GM12878 (cell line): ENCODE measurements around the gene NUMB. TPM values are rescaled to one million over a fixed set of nuclear protein-coding genes. Genes with fewer than 3 reads are reported as not detected.
A peak's percentile ranks its signal among the peaks of the same experiment; 100 is the strongest.
"Not testable (repeated sequence)": the region's sequence is repeated elsewhere in the genome, so short reads cannot be mapped to it uniquely, and the experiment has no call there.

Experiments used
- ATAC-seq: fragments of 200-7000 bp; cut with Tn5 transposase; 3 replicates; pipeline ENCODE4 v1.9.1; 2020; ENCODE audit warnings: mild to moderate bottlenecking, moderate library complexity
- BruUV-seq: library from RNA; stranded (reverse); fragments of 400-500 nt; replicated peaks from 2 replicates; lab custom pipeline; 2021; lab: Mats Ljungman, UMichigan
- CTCF ChIA-PET: fragments of 300-600 bp; sonication (Branson Sonifier 250); formaldehyde crosslinking; extraction: SDS; loops from one replicate; lab custom pipeline; 2021; ENCODE audit warnings: inconsistent platforms; lab: Yijun Ruan, JAX
- POLR2A ChIA-PET: fragments of 350-600 bp; formaldehyde crosslinking; extraction: SDS; loops from one replicate; lab custom pipeline; 2021; ENCODE audit warnings: inconsistent platforms; lab: Charles Lee
- RAD21 ChIA-PET: fragments of 300-600 bp; sonication (Branson Sonifier 250); formaldehyde crosslinking; loops from one replicate; lab custom pipeline; 2023; ENCODE audit warnings: antibody characterized with exemption; ENCODE audit not compliant: unreplicated experiment; lab: Charles Lee
- SMC1A ChIA-PET: fragments of 300-600 bp; sonication (Branson Sonifier 250); formaldehyde crosslinking; loops from one replicate; lab custom pipeline; 2023; ENCODE audit not compliant: unreplicated experiment, uncharacterized antibody; lab: Charles Lee
- DNase-seq: peaks from one replicate; pipeline ENCODE4 v3.0.0-alpha.2; 2011; ENCODE audit warnings: low read depth, low spot score
- FAIRE-seq: peaks from 3 replicates; lab custom pipeline; 2011; peaks lifted over from hg19 to GRCh38; lab: Jason Lieb, UNC
- H2AFZ ChIP-seq: 2 replicates; pipeline ENCODE4 v1.6.0; 2011; ENCODE audit warnings: low read depth, low read length, control low read depth; ENCODE audit not compliant: control insufficient read depth
- H3K27ac ChIP-seq: 2 replicates; pipeline ENCODE4 v1.5.1; 2011; ENCODE audit warnings: control low read depth; ENCODE audit not compliant: control insufficient read depth, insufficient read depth
- H3K27me3 ChIP-seq, 2 experiments: replicated peaks in 1 of 2; 2 replicates each; pipeline versions ENCODE4 v1.6.0 to v1.6.1; 2011; ENCODE audit warnings: low read length in 1 of 2; ENCODE audit not compliant: control insufficient read depth in 2 of 2, insufficient read depth in 2 of 2
- H3K36me3 ChIP-seq, 2 experiments: 2 replicates each; pipeline ENCODE4 v1.5.1; 2011; ENCODE audit warnings: low read length in 1 of 2; ENCODE audit not compliant: control insufficient read depth in 2 of 2, insufficient read depth in 2 of 2
- H3K4me1 ChIP-seq: 2 replicates; pipeline ENCODE4 v1.6.1; 2011; ENCODE audit warnings: mild to moderate bottlenecking, low read length, moderate library complexity, mixed read lengths; ENCODE audit not compliant: control insufficient read depth, insufficient read depth
- H3K4me2 ChIP-seq: 2 replicates; pipeline ENCODE4 v1.6.0; 2011; ENCODE audit warnings: control low read depth; ENCODE audit not compliant: control insufficient read depth, insufficient read depth
- H3K4me3 ChIP-seq: fragments of 200-600 bp; sonication (generic); 2 replicates; pipeline ENCODE4 v1.5.1; 2016
- H3K79me2 ChIP-seq: 2 replicates; pipeline ENCODE4 v1.6.0; 2011; ENCODE audit warnings: low read length; ENCODE audit not compliant: control insufficient read depth, insufficient read depth
- H3K9ac ChIP-seq: 2 replicates; pipeline ENCODE4 v1.8.0; 2011; ENCODE audit warnings: low read length, control low read depth, mixed read lengths; ENCODE audit not compliant: control insufficient read depth, insufficient read depth
- H3K9me3 ChIP-seq: replicated peaks from 3 replicates; pipeline ENCODE4 v1.5.1; 2011; ENCODE audit warnings: mild to moderate bottlenecking, low read length; ENCODE audit not compliant: control insufficient read depth, insufficient read depth
- H4K20me1 ChIP-seq: 2 replicates; pipeline ENCODE4 v1.6.0; 2011; ENCODE audit not compliant: control insufficient read depth, insufficient read depth
- GABPA ChIP-seq: IDR thresholded peaks from 2 replicates; pipeline ENCODE4 v1.6.1; 2014; ENCODE audit warnings: antibody characterized with exemption, low read depth, mild to moderate bottlenecking, inconsistent platforms
- SMAD5 ChIP-seq: IDR thresholded peaks from 2 replicates; pipeline ENCODE4 v1.6.1; 2016; ENCODE audit warnings: antibody characterized with exemption, low read depth
- SPI1 ChIP-seq: IDR thresholded peaks from 2 replicates; pipeline ENCODE4 v1.6.1; 2011; ENCODE audit warnings: low read depth, mild to moderate bottlenecking, low read length, moderate library complexity, borderline replicate concordance; ENCODE audit not compliant: insufficient read depth
- WGBS: methylation state at CpG from one replicate; pipeline ENCODE4 v1.1.6; 2016; ENCODE audit warnings: low lambda C conversion rate; ENCODE audit not compliant: insufficient replicate concordance, insufficient coverage; ENCODE audit errors: missing lambda C conversion rate; 5-methylcytosine and 5-hydroxymethylcytosine counted together
- in situ Hi-C: fragments of 300-500 bp; cut with MboI; formaldehyde crosslinking; loops from 9 replicates; pipeline ENCODE4 v1.14.3; 2018; ENCODE audit warnings: mixed read lengths
- intact Hi-C: fragments of 100-400 bp; cut with micrococcal nuclease; formaldehyde crosslinking; loops from one replicate; pipeline ENCODE4 v1.14.2; 2022; ENCODE audit not compliant: unreplicated experiment
- polyA plus RNA-seq, 11 experiments: library from polyadenylated mRNA; depleted of rRNA in 4 of 11; unstranded in 6 of 11; stranded (reverse) in 5 of 11; fragments of >200 nt; fragmentation: Nextera tagmentation in 4 of 11; fragmentation: Illumina TruSeq in 1 of 11; extraction: Ambion mirVana in 4 of 11; extraction: Trizol in 1 of 11; gene quantifications; 1 replicate in 1 of 11; 2 replicates in 10 of 11; pipeline versions ENCODE4 v1.2.1 to v1.2.3, GENCODE V29; 2011 to 2016; ENCODE audit warnings: inconsistent platforms in 2 of 11, missing spikeins in 2 of 11, low read depth in 1 of 11
- total RNA-seq, 4 experiments: library from RNA; depleted of rRNA in 3 of 4; stranded (reverse); fragments of >200 nt in 3 of 4; fragmentation: Illumina TruSeq in 1 of 4; extraction: Trizol in 1 of 4; gene quantifications; 2 replicates each; pipeline versions ENCODE4 v1.2.1 to v1.2.3, GENCODE V29; 2013 to 2021

NUMB gene
- total and polyA plus RNA-seq, 10 of the 15 experiments (the other 5 are each of a cell fraction or from before 2014, with no cell fraction given) = 22.0 to 147 (median 48.9) TPM

DNA sequence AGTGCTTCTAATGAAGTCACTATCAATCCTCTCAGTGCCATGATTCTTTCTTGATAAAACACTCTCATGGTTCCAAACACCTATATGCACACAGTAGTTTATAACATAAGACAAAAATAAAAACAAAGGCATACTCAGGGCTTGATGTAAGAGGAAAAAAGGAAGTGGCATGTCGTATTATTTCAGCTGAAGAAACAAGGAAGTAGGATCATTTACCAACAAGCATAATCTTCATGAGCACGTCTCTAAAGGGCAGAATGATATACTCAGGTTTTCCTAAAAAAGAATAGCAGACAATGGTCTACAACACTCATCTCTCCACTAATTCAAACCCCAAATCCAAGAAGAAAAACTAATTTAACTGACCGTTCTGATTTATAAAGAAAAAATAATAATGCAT, 33.9 kb downstream of the NUMB start:
- ChIA-PET POLR2A (no interaction called here), RAD21 (interaction anchor here (1.0 to 2.7 kb wide), 3 partner anchors 9 to 39 kb away, joined by 3 to 8 read pairs (median 5); no protein-coding TSS in a partner anchor), SMC1A (interaction anchor here (0.7 to 1.4 kb wide), 3 partner anchors 13 to 132 kb away, joined by 3 to 4 read pairs (median 3); no protein-coding TSS in a partner anchor), CTCF (no interaction called here)
- no peaks in the 10 kb centered on the region for H3K27me3 ChIP-seq
- WGBS = 29% methylated on average over 3 of the region's 3 CpGs
- H3K36me3 ChIP-seq = peaks cover 2 to 7% of the 10 kb centered on the region in 2 experiments; a peak in 3 of 4 replicates
- H2AFZ ChIP-seq = no peak overlapping the region
- peak overlapping the region; percentile 20; the same call in 1 of the 2 replicates for H3K27ac ChIP-seq
- in situ Hi-C loops = no loop called here
- H3K4me1 ChIP-seq = peaks cover 10% of the 10 kb centered on the region
- no peaks in the 10 kb centered on the region for H3K9me3 ChIP-seq
- DNase-seq (no peak), FAIRE-seq (no peak), ATAC-seq (peak; percentile 75)
- peak overlapping the region; percentile 28 for H3K4me2 ChIP-seq
- intact Hi-C loops = no loop called here
- H4K20me1 ChIP-seq = no peaks in the 10 kb centered on the region; the same call in 1 of the 2 replicates
- no peak overlapping the region for H3K4me3 ChIP-seq
- TF ChIP-seq SMAD5 (no peak), SPI1 (peak; percentile 91), GABPA (0 out of 2 replicates have a peak, but pooled peaks have one; percentile 22)
- TSS peak; percentile 40 for BruUV-seq
- H3K9ac ChIP-seq = no peak overlapping the region
- H3K79me2 ChIP-seq = peaks cover 17% of the 10 kb centered on the region

DNA sequence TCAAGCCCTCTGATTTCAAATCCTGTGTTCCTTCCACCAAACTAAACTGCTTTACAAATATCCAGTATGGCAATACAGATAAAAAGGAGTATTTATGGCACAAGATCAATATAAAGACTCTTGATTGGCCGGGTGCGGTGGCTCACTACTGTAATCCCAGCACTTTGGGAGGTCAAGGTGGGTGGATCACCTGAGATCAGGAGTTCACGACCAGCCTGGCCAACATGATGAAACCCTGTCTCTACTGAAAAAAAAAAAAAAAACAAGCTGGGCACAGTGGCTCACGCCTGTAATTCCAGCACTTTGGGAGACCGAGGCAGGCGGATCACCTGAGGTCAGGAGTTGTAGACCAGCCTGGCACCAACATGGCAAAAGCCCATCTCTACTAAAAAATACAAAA, 35.3 kb downstream of the NUMB start:
- H3K79me2 ChIP-seq = peaks cover 17% of the 10 kb centered on the region
- H2AFZ ChIP-seq, ATAC-seq, intact Hi-C loops, H3K4me3 ChIP-seq, H4K20me1 ChIP-seq, DNase-seq, H3K9me3 ChIP-seq, H3K4me2 ChIP-seq, H3K27ac ChIP-seq, FAIRE-seq, H3K9ac ChIP-seq, H3K27me3 ChIP-seq, BruUV-seq, H3K36me3 ChIP-seq, H3K4me1 ChIP-seq, in situ Hi-C loops, CTCF ChIA-PET: not testable (repeated sequence)
- ChIA-PET SMC1A (interaction anchor here (0.5 to 1.2 kb wide), 3 partner anchors 8 to 39 kb away, joined by 3 read pairs; no protein-coding TSS in a partner anchor), RAD21 (interaction anchor here (0.7 to 2.7 kb wide), 2 partner anchors 32 to 702 kb away, joined by 3 to 8 read pairs; no protein-coding TSS in a partner anchor), POLR2A (interaction anchor here (0.6 to 1.2 kb wide), 4 partner anchors 29 to 97 kb away, joined by 3 to 5 read pairs (median 4); no protein-coding TSS in a partner anchor)
- 100% methylated on average over 6 of the region's 6 CpGs for WGBS
